GM19397 (cell line): ENCODE results near the gene INTS11.
"Not testable (repeated sequence)": the region's sequence is repeated elsewhere in the genome, so short reads cannot be mapped to it uniquely, and the experiment has no call there.

ENCODE experiments used
- ATAC-seq: cut with Tn5 transposase; IDR thresholded peaks from one replicate; pipeline ENCODE4 v1.9.1; 2021; ENCODE audit warnings: mild to moderate bottlenecking, moderate library complexity; ENCODE audit not compliant: unreplicated experiment

INTS11 gene

DNA sequence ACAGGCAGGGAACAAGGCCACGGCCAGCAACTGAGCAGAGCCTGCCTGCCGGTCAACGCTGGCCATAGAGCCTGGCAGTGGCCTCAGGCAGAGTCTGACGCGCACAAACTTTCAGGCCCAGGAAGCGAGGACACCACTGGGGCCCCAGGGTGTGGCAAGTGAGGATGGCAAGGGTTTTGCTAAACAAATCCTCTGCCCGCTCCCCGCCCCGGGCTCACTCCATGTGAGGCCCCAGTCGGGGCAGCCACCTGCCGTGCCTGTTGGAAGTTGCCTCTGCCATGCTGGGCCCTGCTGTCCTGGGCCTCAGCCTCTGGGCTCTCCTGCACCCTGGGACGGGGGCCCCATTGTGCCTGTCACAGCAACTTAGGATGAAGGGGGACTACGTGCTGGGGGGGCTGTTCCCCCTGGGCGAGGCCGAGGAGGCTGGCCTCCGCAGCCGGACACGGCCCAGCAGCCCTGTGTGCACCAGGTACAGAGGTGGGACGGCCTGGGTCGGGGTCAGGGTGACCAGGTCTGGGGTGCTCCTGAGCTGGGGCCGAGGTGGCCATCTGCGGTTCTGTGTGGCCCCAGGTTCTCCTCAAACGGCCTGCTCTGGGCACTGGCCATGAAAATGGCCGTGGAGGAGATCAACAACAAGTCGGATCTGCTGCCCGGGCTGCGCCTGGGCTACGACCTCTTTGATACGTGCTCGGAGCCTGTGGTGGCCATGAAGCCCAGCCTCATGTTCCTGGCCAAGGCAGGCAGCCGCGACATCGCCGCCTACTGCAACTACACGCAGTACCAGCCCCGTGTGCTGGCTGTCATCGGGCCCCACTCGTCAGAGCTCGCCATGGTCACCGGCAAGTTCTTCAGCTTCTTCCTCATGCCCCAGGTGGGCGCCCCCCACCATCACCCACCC lies 6.9 kb upstream of the INTS11 start, which contains the start of gene TAS1R3:
Gene TAS1R3, plus strand, starts transcription at position 213 of the 898 bp plus-strand sequence. Its CDS starts 66 bp downstream, at position 279.
- no peak for ATAC-seq

DNA sequence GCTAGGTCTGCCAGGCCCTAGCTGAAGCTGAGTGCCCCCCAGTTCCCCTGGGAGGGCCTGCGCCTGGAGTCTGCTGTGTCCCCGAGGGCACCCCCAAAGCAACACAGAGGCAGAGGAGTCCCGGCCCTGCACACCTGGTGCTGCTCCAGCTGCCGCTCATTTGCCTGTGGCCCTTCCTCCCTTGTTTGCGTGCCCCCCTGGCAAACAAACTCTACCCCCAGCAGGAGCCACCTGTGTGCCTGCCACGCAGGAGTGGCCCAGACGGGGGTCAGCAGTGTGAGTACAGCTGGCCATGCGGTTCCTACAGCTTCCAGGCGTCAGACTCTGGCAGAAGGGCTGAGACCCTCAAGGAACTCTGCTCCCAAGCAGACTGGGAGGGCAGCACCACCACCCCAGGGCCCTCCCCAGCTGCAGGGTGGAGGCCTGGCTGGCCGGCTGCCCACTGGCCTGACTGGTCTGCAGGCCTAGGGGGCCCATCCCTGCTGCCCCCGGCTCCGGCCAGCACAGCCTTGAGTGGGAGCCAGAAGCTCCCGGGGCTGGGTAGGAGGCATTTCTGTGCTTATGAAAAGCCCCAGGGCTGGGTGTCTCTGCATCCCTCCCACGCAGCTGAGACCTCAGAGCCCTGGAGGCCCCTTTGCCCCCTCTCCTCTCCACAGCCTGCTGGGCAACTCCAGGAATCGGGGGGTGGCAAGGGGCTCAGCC lies 6.1 kb upstream of the INTS11 start:
- no peak for ATAC-seq

DNA sequence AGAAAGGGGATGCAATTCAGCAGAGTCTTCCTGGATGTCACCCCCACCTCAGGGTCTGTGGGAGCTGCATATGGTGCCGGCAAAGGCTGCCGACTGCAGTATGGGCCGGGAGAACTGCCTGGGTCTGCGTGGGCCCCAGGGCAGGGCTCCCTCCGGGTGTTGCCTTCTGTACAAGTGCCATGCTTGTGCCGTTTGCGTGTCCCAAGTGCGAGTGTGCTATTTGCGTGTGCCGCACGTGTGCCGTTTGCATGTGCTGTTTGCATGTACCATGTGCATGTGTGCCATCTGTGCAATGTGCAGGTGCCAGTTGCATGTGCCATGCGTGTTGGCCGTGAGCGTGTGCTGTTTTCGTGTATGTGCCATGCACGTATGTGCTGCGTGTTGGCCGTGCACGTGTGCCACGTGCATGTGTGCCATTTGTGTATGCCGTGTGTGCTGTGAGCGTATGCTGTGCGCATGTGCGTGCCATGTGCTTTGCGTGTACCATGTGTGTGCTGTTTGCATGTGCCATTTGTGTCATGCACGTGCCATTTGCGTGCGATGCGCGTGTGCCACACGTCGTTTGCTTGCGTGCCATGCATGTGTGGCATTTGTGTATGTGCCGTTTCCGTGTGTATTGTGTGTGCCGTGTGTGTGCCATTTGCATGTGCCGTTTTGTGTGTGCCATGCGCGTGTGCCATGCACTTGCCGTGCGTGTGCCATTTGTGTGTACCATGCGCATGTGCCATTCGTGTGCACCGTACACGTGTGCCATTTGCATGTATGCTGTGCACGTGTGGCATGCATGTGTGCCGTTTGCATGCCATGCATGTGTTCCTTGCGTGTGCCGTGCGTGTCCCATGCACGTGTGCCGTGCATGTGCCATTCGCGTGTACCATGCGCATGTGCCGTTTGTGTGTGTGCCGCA lies 5.1 kb upstream of the INTS11 start:
- no peak for ATAC-seq

DNA sequence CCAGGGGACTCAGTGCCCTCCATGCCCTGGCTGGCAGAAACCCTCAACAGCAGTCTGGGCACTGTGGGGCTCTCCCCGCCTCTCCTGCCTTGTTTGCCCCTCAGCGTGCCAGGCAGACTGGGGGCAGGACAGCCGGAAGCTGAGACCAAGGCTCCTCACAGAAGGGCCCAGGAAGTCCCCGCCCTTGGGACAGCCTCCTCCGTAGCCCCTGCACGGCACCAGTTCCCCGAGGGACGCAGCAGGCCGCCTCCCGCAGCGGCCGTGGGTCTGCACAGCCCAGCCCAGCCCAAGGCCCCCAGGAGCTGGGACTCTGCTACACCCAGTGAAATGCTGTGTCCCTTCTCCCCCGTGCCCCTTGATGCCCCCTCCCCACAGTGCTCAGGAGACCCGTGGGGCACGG lies 3.8 kb upstream of the INTS11 start:
- ATAC-seq, result no peak

DNA sequence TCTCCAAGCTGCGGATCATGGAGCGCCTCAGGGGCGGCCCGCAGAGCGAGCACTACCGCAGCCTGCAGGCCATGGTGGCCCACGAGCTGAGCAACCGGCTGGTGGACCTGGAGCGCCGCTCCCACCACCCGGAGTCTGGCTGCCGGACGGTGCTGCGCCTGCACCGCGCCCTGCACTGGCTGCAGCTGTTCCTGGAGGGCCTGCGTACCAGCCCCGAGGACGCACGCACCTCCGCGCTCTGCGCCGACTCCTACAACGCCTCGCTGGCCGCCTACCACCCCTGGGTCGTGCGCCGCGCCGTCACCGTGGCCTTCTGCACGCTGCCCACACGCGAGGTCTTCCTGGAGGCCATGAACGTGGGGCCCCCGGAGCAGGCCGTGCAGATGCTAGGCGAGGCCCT lies 2.8 kb upstream of the INTS11 start:
- no peak for ATAC-seq

DNA sequence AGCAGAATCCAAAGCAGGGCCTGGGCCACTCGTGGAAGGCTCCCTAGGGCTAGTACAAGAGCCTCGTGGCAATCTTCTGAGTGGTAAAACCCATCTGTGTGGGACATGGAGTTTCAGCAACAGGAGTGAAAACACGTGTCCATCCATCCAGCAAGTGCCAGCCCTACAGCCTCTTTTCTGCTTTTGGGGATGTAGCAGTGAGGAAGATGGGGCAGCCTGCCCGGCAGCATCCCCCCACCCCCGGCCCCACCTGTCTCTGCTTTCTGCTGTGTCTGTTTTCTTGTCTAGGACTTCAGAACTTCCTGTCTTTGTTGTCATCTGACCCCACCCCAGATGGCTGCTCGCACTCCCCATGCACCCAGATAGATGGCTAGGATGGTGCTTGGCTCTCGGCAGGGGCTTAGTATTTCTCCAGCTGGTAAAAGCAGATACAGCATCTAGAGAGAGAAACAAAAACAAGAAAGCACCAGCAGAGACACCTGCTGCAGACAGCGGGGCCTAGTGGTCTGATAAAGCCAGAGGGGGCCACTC lies 1.7 kb upstream of the INTS11 start:
- no peak for ATAC-seq

DNA sequence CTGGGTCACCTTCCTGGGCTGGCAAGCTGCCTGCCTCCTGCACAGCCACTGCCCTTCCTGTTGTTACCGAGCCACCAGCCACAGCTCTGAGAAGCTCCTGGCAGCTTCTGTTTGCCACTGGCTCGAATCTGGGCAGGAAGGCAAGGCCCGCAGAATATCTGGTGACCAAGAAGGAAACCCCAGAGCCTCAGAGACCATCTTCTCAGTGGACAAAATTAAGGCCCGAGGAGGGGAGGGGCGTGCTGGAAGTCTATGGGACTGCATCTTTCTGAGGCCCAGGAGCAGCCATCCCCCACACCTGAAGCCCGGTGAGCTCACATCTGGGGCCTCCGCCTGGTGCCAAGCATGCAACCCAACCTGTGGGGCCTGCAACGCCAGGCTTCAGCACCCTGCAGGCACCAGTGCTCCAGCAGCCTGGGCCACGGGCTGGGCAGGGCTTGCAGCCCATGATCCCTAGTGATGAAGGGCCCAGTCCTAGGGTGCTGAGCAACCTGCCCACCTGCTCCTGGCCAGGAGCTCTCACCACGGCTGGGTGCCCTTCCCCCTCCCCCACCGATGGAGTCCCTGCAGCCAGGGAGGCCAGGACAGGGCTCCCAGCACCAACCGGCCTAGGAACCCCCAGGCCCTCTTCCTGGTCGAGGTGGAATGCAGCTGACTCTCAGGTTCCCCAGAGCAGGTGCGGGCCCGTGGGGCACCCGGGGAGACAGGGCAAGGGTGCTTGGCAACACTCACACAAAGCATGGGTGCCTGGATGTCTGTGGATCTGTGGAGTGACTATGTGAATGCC lies 1.0 kb upstream of the INTS11 start:
- no peak for ATAC-seq

DNA sequence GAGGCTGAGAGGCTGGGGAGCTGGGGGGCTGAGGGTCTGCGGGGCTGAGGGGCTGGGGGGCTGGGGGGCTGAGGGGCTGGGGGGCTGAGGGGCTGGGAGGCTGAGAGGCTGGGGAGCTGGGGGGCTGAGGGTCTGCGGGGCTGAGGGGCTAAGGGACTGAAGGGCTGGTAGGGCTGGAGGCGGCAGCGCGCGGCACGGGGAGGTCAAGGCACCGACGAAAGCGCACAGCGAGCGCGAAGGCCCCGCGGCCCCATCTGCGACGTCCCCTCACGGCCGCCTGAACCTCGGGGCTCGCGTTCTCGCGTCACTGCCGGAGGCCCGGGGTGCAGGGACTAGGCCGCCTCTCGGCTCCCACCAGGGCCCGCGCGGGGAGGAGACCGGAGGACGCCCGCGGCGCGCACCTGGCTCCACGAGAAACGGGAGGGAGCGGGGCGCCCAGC lies 356 bp downstream of the INTS11 start:
- ATAC-seq, result peak; percentile 26

DNA sequence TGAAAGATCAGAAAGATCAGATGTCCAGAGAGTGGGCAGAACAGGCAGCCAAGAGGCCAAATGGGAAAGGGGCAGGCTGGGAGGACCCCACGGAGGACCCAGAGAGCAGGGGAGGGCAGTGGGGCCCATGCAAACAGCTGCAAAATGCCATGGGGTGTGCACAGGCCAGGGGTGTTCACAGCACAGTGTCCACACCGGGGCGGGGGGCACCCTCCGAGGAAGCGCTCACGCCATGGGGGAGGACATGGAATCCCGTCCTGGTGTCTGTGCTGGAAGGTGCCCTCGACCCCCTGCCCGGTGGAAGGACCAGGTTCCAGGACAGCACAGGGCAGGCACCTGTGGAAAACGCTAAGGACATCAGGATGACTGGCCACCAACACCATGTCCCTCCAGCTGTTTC lies 1.5 kb downstream of the INTS11 start:
- ATAC-seq, result no peak

DNA sequence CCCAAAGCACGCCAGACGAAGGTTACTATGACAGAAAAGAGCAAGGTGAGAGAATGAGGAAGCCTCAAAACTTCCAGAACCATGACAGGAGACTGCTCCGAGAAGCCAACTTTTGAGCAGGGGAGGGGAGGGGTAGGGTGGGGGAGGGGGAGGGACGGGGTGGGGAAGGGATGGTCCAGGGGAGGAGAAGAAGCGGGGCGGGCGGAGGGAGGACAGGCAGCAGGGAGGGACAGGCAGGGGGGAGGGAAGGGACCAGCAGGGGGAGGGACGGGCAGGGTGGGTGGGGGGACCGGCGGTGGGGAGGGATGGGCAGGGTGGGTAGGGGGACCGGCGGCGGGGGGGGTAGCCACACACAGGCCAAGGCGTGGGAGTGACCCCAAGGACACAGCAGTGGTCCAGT lies 2.0 kb downstream of the INTS11 start:
- no peak for ATAC-seq

DNA sequence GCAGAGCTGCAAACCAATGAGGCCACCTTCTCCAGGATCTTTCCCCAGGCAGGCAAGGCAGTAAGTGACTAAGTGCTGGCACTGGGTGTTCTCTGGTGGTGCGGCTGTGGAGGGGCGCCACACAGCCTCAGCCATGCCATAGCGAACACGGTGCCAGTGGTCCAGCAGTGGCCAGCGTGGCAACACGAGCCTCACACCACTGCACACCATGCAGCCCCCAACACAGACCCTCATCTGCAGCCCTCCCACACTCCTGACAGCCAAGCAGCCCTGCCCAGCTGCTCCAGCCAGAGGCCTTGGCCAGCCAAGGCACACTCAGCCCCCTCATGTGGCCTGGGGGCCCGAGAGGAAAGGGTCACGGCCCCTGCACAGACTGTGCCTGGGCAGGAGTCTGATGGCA lies 3.0 kb downstream of the INTS11 start:
- no peak for ATAC-seq

DNA sequence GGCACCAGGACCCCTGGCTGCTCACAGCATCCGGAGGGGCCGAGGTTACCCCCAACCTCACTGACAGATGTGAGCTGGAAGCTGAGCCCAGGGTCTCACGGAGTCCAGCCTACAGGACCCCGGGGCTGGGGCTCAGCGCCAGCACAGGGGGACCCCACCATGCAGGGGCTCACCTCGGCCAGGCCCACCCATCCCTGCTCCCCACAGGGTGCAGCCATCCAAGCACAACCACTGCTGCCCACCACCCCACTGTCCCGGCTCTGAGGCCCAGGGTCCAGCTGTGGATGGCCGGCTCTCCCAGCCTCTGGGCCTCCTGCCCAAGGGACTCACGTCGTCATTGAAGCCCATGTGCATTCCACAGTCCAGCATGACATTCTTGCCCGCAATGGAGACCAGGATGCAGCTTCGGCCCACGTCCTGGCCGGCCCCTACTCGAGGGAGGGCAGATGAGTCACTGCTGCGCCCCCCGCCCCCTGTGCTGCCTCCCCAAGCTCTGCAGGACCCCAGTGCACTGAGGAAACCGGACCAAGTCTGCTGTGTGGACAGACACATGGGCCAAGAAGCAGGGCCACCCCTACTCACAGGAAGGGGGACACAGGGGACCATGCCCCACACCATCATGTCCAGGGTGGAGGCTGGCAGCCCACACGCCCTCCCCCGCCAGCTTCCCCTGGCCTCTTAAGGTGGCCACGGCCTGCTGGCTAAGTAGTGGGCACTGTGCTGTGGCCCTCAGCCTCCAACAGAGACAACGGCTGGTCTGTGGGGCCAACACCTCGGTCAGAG lies 3.6 kb downstream of the INTS11 start:
- ATAC-seq, result no peak

DNA sequence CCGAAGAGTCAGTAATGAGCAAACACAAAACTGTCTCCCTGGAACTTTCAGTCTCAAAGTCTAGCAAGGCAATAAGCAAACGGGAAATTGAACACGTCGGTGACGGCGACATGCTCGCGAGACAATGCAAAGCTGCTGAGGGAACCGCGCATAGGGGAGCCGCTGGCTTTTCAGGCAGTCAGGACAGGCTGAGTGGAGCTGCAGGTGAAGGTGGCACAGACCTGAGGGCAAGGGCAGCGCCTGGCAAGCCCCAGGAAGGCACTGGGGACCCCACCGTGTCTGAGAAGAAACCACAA lies 4.9 kb downstream of the INTS11 start:
- ATAC-seq, result no peak

DNA sequence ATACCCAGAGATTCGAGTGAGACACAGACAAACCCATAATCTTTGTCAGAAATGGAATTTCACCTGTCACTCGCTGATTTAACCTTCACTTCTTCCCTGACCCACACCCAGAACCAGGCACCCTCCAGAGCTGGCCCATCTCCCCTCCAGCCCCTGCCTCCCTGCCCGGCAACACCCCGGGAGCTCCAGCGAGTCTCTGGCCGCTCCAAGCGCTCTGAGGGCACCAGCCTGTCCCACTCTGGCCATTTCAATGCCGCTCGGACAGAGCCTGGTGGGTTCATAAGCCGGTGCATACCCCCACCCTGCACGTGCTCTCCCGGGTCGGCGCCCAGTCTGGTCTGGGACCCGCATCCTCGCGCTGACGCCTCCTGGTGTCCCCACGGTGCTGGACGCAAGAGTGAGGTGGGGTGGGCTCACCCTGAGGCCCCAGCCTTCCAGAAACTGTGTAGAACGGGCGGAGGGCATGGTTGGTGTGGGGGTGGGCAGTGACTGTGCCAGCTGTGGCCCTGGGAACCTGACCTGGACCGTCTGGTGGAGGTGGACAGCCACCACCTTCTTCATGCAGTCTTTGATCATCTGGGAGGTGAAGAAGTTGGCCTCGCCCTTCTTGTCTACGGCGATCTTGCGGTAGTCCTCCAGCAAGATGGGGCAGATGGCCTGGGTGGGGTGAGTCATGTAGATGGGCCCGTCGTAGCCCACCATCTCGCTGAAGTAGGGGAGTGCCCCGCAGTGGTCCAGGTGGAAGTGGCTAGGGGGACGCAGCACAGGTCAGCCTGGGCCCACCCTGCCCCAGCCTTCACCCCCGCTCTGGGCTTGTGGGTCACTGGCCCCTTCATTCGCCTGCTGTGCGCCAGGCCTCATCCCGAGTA lies 5.4 kb downstream of the INTS11 start:
- ATAC-seq, result no peak

DNA sequence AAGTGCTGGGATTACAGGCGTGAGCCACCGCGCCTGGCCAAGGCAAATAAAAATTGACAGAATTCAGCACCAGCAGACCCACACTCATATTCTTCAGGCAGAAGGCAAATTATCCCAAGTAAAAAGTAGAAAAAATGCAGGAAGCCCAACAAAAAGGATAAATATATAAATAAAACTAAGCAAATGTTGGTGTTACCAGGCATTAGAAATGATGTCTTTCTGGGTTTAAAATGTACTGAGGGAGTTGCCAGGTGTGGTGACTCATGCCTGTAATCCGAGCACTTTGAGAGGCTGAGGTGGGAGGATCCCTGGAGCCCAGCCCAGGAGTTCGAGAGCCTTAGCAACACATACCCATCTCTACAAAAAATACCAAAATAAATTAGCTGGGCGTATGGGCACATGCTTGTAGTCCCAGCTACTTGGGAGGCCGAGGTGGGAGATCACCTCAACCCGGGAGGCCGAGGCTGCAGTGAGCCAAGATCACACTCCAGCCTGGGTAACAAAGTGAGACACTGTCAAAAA lies 6.3 kb downstream of the INTS11 start:
- ATAC-seq, result no peak

DNA sequence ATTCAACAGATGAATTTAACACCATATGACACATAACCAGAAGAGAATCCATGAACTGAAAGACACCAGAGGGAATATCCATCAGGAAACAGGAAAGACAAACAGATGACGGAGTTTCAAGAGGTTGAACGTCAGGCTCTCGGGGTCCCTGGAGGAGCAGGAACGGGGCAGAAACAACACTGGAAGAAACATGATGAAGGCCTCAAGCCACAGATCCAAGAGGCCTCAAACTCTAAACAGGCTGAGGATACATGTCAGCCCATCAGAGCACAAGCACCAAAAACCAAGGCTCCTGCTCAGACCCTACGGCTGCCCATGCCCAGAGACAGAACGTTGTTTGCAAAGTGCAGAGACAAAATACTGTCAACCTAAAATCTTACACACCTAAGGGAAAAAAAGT lies 7.0 kb downstream of the INTS11 start:
- ATAC-seq, result no peak

DNA sequence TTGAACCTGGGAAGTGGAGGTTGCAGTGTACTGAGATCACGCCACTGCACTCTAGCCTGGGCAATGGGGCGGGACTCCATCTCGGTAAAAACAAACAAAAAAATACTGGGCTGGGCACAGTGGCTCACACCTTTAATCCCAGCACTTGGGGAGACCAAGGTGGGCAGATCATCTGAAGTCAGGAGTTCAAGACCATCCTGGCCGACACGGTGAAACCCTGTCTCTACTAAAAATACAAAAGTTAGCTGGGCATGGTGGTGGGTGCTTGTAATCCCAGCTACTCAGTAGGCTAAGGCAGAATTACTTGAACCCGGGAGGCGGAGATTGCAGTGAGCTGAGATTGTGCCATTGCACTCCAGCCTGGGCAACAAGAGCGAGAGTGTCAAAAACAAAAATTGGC lies 8.3 kb downstream of the INTS11 start:
- ATAC-seq, result not testable (repeated sequence)

DNA sequence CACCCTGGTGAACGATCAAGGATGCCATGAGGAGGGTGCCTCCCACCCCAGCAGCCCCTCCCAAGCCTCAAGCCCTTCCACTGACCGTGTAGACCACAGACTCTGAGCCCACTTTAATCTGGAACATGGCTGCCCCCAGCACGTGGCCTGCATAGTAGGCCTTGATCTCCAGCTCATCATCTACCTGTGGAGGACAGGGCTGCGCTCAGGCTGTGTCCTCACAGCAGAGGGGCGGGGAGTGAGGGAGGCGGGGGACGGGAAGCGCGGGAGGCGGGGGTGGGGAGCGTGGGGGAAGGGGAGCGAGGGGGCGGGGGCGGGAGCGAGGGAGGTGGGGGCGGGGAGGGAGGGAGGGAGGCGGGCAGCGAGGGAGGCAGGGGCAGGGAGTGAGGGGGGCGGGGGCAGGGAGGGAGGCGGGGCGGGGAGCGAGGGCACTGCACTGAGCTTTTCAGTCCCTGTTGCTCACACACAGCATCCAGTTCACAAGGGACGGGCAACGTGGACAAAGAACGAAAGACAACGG lies 9.0 kb downstream of the INTS11 start:
- ATAC-seq, result no peak
